Measurements from ENCODE around the gene MAP7. TPM values are rescaled to one million over a fixed set of nuclear protein-coding genes. Genes with fewer than 3 reads are reported as not detected.

MAP7 gene
- polyA plus RNA-seq, 1 donor from 2014 or later, result 5.1 TPM

DNA sequence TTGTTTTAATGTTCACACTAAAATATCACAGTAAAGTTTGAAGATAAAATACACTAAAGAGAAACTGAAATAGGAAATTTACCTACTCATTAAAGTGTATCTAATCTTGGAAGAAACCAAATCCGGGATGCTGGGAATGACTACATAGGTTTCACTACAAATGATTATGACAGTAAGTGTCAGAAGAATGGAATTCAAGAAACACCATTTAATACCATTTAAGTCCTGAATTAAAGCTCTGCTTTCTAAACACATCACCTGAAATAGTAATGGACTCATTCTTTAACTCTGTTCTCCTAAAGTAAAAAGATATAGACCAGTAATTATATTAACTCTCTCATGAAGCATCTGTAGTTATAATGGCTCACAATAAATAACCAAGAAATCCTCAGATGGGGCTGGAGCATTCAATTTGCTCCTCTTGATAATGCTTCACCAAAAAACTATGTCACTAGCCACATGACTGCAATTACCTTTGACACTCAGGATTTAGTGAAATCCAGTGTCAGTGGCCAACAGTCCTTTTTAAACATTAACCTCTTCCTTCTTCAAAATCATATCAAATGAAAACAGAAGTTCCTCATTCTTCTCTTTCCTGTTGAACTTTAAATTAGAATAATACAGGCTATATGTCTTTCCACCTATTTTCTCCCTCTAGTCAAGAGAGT lies 41.4 kb downstream of the MAP7 start:
- no peak overlapping the region for H3K27ac ChIP-seq (ENCODE audit: low read length)
- no peaks in the 10 kb centered on the region for H3K9me3 ChIP-seq (ENCODE audit: low read length)
- H3K4me2 ChIP-seq (ENCODE audit: low read length), result no peak overlapping the region
- no peaks in the 10 kb centered on the region for H3K27me3 ChIP-seq (ENCODE audit: insufficient read depth, low read depth, low read length)
- no peaks in the 10 kb centered on the region for H3K36me3 ChIP-seq (ENCODE audit: insufficient read depth, low read length)
- no peaks in the 10 kb centered on the region for H3K9me2 ChIP-seq (ENCODE audit: insufficient read depth, low read length)
- no peak overlapping the region for H3K4me3 ChIP-seq (ENCODE audit: low read length)
- H4K20me1 ChIP-seq (ENCODE audit: insufficient read depth), result no peaks in the 10 kb centered on the region
- TF ChIP-seq EZH2 (IDR thresholded peaks at IDR 0.05; ENCODE audit: borderline replicate concordance, insufficient read depth, low read length, poor library complexity, severe bottlenecking), result no peak
- no peak for TF ChIP-seq MXI1 (conservative IDR thresholded peaks at IDR 0.05; ENCODE audit: poor library complexity, severe bottlenecking)
- TF ChIP-seq RAD21 (conservative IDR thresholded peaks at IDR 0.05), result no peak
- no peak for TF ChIP-seq POLR2AphosphoS5 (IDR thresholded peaks at IDR 0.05)
- TF ChIP-seq, protein P1, sequence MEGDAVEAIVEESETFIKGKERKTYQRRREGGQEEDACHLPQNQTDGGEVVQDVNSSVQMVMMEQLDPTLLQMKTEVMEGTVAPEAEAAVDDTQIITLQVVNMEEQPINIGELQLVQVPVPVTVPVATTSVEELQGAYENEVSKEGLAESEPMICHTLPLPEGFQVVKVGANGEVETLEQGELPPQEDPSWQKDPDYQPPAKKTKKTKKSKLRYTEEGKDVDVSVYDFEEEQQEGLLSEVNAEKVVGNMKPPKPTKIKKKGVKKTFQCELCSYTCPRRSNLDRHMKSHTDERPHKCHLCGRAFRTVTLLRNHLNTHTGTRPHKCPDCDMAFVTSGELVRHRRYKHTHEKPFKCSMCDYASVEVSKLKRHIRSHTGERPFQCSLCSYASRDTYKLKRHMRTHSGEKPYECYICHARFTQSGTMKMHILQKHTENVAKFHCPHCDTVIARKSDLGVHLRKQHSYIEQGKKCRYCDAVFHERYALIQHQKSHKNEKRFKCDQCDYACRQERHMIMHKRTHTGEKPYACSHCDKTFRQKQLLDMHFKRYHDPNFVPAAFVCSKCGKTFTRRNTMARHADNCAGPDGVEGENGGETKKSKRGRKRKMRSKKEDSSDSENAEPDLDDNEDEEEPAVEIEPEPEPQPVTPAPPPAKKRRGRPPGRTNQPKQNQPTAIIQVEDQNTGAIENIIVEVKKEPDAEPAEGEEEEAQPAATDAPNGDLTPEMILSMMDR (IDR thresholded peaks at IDR 0.05; ENCODE audit: poor library complexity, severe bottlenecking), result no peak
- TF ChIP-seq TAF1 (IDR thresholded peaks at IDR 0.05; ENCODE audit: low read depth), result no peak
- TF ChIP-seq EP300 (conservative IDR thresholded peaks at IDR 0.05; ENCODE audit: poor library complexity, severe bottlenecking), result no peak
- H3K9ac ChIP-seq (ENCODE audit: low read length), result no peak overlapping the region
- H3K79me2 ChIP-seq (replicated peaks; ENCODE audit: insufficient read depth, low read length), result no peaks in the 10 kb centered on the region
- no peaks in the 10 kb centered on the region for H3F3A ChIP-seq (ENCODE audit: insufficient read depth, low read length, poor library complexity, severe bottlenecking)
- no peak overlapping the region for H2AFZ ChIP-seq (ENCODE audit: low read depth, low read length)

DNA sequence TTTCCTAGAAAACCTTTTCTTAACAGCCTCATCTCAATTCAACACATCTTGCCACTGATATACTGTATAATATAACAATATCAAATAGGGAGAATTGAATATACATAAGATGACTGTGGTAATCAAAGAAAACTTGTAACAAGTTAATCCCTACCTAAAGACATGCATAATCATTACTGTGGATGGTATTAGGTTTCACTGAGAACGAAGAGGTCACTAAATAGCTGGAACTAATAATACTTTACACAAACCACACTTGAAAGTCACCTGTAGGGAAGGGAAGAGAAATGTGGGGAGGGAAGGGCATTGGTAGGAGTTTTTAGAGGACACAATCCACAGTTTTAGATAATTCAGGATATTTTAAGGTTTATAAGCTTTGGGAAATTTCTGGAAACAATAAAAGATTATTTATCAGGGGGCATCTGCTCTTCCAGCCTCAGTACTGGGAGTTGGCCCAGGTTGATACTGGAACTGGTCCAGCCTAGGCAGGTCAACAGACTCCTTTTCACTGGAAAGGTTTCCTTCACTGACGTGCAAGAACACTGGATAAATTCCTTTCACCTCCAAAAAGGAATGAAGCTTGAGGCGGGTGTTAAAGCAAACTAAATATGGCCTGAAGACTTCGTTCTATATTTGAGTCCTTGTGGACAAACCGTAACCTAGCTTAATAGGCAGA lies 44.0 kb downstream of the MAP7 start:
- Histone ChIP-seq H3K27ac (ENCODE audit: low read length) (no peak overlapping the region), H3F3A (ENCODE audit: insufficient read depth, low read length, poor library complexity, severe bottlenecking) (no peaks in the 10 kb centered on the region), H3K9ac (ENCODE audit: low read length) (no peak overlapping the region), H3K27me3 (ENCODE audit: insufficient read depth, low read depth, low read length) (no peaks in the 10 kb centered on the region), H2AFZ (ENCODE audit: low read depth, low read length) (no peak overlapping the region), H3K4me2 (ENCODE audit: low read length) (no peak overlapping the region), H3K79me2 (replicated peaks; ENCODE audit: insufficient read depth, low read length) (no peaks in the 10 kb centered on the region), H3K9me3 (ENCODE audit: low read length) (no peaks in the 10 kb centered on the region), H4K20me1 (ENCODE audit: insufficient read depth) (no peaks in the 10 kb centered on the region), H3K36me3 (ENCODE audit: insufficient read depth, low read length) (no peaks in the 10 kb centered on the region), H3K9me2 (ENCODE audit: insufficient read depth, low read length) (no peaks in the 10 kb centered on the region), H3K4me3 (ENCODE audit: low read length) (no peak overlapping the region)
- TF ChIP-seq TAF1 (IDR thresholded peaks at IDR 0.05; ENCODE audit: low read depth) (no peak), RAD21 (conservative IDR thresholded peaks at IDR 0.05) (no peak)
- TF ChIP-seq, protein P1 (IDR thresholded peaks at IDR 0.05; ENCODE audit: poor library complexity, severe bottlenecking), result no peak

Data from neural cell (in vitro differentiated cells).